OCI-LY7 (cell line): Measurements from ENCODE around the gene IMMP2L.

Experiments used
- EZH2phosphoT487 ChIP-seq: fragments of 200-600 bp; sonication (generic); IDR thresholded peaks from 2 replicates; pipeline ENCODE4 v1.6.1; 2018; ENCODE audit warnings: low read depth, borderline replicate concordance, mild to moderate bottlenecking, mixed run types, antibody characterized with exemption, low read length, moderate library complexity, mixed read lengths
- TF ChIP-seq, protein P1 (sequence below): fragments of 200-600 bp; sonication (generic); conservative IDR thresholded peaks from 2 replicates; pipeline ENCODE4 v1.5.1; 2014; ENCODE audit warnings: mild to moderate bottlenecking, antibody characterized with exemption, low read length, moderate library complexity, mixed read lengths

DNA sequence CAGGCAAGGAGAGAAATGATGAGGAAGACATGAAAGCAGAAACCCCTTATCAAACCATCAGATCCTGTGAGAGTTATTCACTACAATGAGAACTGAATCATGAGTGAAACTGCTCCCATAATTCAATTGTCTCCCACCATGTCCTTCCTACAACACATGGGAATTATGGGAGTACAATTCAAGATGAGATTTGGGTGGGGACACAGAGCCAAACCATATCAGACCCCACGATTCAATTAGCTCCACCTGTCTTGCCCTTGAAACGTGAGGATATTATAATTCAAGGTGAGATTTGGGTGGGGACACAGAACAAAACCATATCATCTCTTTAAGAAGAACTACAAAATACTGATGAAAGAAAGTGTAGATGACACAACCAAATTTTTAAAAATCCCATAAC is 128.9 kb downstream of the IMMP2L start:
- TF ChIP-seq, protein P1, sequence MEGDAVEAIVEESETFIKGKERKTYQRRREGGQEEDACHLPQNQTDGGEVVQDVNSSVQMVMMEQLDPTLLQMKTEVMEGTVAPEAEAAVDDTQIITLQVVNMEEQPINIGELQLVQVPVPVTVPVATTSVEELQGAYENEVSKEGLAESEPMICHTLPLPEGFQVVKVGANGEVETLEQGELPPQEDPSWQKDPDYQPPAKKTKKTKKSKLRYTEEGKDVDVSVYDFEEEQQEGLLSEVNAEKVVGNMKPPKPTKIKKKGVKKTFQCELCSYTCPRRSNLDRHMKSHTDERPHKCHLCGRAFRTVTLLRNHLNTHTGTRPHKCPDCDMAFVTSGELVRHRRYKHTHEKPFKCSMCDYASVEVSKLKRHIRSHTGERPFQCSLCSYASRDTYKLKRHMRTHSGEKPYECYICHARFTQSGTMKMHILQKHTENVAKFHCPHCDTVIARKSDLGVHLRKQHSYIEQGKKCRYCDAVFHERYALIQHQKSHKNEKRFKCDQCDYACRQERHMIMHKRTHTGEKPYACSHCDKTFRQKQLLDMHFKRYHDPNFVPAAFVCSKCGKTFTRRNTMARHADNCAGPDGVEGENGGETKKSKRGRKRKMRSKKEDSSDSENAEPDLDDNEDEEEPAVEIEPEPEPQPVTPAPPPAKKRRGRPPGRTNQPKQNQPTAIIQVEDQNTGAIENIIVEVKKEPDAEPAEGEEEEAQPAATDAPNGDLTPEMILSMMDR: no peak
- no peak for TF ChIP-seq EZH2phosphoT487
